Measurements from ENCODE around the gene ZNF362.

Gene ZNF362

DNA sequence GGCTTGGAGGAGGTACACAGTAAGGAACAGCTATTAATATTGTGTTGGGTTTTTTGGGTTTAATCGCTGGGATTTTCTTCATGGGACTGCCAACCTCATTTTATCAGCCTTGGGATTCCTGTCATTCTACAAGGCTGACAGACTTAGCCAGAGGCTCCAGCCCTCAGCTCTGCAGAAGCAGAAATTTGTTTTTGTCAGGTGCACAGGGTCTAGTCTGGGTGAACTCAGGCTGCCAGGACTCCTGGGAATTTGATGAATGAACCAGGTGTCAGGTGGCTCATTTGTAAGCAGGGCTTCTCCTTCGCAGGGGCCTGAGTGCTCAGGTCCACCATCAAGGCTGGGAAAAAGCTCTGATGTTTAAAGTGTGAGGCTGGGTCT is 11.5 kb upstream of the ZNF362 start:
- no peak for DNase-seq (ENCODE audit: low spot score)

DNA sequence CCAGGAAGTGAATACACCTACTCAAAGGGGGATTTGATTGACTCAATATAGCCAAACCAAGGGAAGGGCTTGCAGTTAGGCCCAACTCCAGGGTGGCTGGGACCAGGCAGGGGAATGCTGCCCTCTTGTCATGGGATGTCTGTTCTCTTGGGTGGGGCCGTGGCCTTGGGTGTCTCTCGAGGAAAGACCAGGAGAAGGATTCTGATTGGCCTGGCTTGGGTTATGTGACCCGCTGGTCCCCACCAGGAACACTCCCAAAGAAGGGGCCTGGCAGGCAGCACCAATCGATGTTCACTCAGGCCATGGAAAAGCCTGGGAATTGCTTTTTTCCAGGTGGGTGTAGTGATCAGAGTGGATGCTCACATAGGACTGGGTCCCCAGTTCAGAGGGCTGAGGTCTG is 10.1 kb upstream of the ZNF362 start:
- DNase-seq (ENCODE audit: low spot score) = no peak

DNA sequence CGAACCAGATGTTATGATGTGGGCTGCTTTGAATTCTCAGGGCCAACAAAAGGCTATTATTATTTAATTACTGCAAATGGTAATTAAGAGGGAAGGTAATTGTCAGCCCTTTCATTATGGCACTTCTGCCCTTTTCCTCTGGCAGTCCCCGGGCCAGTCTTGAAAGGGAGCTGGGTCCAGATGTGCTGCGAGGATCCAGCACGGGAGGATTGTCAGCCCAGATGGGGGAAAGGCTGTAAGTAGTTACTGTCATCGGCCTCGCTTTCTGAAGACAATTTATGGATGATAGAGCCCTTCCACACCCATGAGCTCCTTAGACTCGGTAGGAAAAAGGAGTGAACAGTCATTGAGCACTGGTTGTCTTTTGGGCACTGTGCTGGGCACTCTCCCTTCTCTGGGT is 8.7 kb upstream of the ZNF362 start:
- no peak for DNase-seq (ENCODE audit: low spot score)

- no peak for DNase-seq (ENCODE audit: low spot score)
These were observed 8.0 kb upstream of the ZNF362 start for GRCh38 chr1:33248244-33248643.

DNA sequence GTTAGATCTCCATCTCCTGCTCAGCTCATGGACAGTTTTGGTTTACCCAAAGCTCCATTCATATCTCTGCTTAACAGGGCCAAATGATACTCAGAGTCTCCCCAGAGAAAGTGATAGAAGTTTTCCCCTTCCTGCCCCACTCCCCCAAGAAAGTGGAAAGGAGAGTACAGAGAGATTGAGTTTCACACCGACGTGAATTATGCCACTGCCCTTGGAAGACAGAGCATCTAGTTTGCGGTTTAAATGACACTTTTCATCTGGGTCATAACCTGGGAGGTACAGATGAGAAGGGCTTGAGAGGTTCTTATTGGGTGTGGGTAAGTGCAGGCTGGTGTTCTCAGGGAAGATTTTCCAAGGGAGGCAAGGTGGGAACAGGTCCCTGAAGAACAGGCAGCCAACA is 6.9 kb upstream of the ZNF362 start:
- no peak for DNase-seq (ENCODE audit: low spot score)

DNA sequence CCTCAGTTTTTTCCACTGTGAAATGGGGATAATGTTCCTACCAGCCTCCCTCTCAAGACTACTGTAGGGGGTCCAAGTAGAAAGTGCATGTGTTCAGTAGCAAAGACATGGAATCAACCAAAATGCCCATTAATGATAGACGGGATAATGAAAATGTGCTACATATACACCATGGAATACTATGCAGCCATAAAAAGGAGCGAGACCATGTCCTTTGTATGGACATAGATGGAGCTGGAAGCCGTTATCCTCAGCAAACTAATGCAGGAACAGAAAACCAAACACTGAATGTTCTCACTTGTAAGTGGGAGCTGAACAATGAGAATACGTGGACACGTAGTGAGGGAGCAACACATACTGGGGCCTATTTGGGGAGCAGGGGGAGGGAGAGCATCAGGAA is 6.1 kb upstream of the ZNF362 start:
- DNase-seq (ENCODE audit: low spot score) = no peak

DNA sequence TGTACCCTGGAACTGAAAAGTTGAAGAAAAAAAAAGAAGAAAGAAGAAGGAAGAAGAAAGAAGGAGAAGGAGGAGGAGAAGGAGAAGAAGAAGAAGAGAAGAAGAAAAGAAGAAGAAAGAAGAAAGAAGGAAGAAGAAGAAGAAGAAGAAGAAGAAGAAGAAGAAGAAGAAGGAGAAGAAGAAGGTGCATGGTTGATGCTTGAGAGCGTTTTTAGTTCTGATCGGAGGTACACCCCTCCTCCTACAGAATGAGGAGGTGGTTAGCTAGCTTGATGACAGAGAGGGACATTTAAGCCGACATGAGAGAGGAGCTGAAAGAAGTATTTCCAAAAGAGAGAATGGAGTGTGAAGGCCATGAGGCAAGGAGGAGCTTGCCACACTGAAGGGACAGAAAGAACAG is 5.6 kb upstream of the ZNF362 start:
- no peak for DNase-seq (ENCODE audit: low spot score)

- no peak for DNase-seq (ENCODE audit: low spot score)
These were observed 1.8 kb upstream of the ZNF362 start for GRCh38 chr1:33254491-33254890.

GRCh38 chr1:33255347-33256220 is 708 bp upstream of the ZNF362 start:
- DNase-seq (ENCODE audit: low spot score) = peak; percentile 78

DNA sequence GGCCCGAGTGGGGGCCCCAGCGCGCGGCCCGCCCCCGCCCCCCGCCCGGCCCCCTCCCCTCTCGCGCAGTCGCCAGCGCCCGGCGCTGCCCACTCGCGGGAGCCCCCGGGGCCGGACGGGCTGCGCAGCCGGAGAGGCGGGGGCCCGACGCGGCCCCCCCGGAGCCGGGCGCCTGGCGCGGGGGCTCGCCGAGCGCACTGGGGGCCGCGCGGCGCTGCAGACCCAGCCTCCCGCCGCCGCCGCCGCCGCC is 146 bp upstream of the ZNF362 start:
- DNase-seq (ENCODE audit: low spot score) = no peak

- DNase-seq (ENCODE audit: low spot score) = no peak
These were observed 997 bp downstream of the ZNF362 start for GRCh38 chr1:33257207-33257771.

GRCh38 chr1:33257772-33258712 is 1.8 kb downstream of the ZNF362 start:
- DNase-seq (ENCODE audit: low spot score) = no peak

DNA sequence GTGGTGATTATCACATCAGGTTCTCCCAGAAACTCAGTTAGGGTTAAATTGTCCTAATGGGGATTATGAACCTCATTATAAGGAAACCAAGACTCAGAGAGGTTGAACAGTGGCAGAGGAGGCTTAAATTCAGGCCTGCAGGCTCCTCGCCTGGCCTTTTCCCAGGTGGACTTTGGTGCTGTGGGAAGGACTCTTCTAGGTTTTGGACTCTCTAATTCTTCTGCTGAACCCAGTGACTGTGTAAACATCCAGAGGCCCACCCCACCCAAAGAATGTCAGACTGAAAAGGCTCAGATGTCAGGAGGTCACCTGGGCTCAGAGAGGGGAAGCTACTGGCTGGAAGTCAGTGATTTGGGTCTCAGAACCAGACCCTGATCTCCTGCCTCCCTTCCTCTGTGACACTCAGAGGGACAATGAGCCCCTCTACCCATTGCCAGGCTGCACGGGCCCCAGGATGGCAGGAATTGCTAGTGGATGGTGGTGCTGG is 2.5 kb downstream of the ZNF362 start:
- no peak for DNase-seq (ENCODE audit: low spot score)

DNA sequence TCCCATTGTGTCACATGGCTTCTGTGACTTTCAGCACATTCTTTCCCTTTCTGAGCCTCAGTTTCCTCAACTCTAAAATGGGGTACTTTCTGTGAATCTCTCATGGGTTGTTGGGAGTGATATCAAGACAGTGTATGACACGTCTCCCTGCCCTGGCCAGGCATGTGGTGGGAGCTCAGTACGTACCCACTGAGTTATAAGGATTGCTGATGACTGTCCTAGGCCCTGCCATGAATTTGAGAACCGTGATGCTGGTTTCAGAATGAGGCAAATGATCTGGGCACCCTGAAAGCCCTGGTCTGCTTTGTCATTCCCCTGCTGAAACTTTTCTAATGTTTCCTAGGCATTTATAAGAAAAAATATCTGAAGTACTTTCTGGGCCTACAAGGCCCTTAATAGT is 3.6 kb downstream of the ZNF362 start:
- no peak for DNase-seq (ENCODE audit: low spot score)

DNA sequence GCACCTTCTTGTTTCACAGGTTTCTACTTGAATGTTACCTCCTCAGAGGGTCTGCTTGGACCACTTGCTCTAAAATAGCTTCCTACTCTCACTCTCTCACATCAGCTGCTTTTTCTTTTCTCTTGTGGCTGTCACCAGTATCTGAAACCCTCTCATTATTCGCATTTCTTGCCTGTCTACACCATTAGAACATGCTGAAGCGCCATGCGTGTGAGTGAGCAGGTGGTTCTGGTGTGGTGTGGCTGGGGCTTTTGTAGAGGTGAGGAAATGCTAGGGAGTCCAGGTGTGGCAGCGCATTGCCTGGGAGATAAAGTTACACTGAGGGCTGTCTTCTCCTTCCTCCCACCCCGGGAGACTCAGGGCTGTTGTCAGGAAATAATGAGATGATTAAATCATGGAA is 4.1 kb downstream of the ZNF362 start:
- DNase-seq (ENCODE audit: low spot score) = no peak

DNA sequence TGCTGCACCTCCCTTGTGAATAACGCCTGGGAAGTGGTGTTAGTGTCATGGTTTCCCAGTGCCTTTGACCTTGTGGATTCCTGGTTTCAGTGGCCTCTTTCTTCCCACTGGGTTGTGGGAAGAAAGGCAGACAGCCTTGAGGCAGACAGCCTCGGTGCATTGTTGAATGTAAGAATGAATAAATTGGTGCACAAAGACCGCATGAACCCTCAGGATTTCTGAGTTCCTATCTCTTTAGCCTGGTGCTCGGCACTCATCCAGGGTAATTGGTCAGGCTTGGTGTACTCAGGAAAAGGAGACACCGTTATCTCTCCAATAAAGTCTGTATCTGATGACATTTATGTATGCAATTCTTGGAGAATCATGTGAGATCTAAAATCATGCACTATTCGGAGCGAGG is 5.1 kb downstream of the ZNF362 start:
- DNase-seq (ENCODE audit: low spot score) = no peak

DNA sequence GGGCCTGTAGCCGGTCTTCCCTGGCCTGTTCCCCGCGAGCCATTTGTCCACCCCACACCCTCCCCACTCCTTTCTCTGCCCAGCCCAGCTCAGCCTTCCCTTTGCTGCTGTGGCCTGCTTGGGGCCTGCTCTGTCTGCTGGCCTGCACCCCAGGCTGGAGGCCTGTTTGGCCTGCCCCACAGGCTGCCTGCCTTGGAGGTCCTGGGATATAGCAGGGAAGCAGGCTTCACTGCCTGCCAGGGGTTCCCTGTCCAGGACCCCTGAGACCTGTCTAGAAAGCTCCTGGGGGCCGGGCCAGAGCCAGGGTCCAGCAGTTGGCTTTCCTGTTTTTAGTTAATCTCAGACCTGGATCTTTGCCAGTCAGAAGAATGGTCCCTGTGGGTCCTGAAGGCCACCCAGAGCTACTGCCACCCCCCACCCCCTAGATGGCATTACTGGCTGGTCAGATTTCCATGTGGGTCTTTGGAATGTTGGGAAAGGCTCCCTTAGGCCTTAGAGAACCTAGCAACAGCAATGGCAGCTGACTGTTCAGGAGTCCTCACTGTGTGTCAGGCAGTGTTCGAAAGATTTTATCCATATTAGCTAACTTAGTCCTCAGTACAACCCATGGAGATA is 7.7 kb downstream of the ZNF362 start:
- no peak for DNase-seq (ENCODE audit: low spot score)

DNA sequence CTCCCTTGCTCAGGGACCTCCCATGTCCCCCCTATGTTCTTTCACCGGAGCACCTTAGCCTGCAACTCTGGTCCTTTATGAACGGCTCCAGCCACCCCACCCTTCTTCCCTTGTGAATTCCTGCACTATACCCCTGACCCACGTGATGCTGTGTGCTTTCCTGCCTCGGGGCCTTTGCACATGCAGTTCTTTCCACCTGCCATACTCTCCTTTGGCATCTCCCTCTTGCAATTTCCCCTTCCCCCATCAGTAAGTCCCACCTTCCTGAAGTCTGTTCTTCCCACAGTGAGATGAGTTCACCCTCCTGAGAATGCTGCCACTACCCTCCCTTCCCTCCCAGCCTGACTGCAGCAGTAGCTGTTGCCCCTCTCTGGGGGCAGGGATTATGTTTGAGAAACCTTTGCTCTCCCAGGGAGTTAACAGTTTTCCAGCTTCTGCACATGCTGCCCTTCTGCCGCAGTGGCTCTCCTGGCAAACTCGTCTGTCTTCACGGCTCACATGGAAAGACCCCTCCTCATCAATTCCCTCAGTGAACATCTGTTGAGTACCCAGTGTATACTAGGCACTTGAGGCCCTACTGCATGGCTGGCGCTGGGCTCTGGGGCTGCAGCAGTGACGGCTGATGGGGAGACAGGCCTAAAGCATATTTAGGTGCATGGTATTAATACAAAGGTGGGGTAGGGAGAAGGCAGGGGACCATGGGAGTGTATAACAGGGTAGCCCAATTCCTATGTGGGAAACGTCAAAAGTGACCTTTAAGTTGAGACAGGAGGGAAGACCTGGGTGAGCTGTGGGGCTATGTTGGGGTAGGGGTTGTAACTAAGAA is 9.7 kb downstream of the ZNF362 start:
- DNase-seq (ENCODE audit: low spot score) = no peak

DNA sequence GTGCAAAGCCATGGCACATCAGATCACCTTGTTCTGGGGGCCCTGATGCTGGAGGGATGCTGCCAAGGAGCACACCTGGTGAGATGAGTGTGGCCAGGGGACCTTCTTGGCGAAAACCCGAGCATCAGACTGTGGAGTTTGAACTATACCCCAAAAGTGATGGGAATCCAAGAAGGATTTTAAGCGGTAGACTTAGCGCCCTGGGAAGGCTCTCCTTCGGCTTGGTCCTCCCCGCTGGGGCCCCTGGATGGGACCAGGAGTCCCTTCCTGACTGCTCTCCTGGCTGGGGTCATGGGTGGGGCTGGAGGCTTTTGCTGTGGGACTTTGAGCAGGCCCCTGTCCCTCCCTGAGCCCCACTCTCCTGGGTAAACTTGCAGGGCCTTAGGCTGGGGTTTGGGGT is 10.5 kb downstream of the ZNF362 start:
- no peak for DNase-seq (ENCODE audit: low spot score)

- DNase-seq (ENCODE audit: low spot score) = no peak
These were observed 11.3 kb downstream of the ZNF362 start for GRCh38 chr1:33267468-33268205.

DNA sequence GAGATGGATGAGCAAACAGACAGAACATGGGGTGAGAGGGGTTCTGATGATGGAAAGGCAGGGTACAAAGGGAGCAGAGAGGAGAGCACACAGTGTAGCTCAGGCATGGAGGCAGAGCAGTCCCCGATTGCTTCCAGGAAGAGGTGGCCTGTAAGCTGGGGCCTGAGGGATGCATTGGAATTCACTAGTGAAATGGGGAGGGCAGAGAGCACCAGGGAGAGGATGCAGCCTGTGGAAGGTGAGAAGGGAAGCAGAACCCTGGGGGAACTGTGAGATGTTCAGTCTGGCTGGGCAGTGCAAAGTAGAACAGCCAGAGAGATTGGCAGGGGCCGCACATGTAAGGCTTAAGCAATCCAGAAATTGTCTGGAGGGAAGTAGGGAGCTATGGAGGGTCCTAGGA is 12.2 kb downstream of the ZNF362 start:
- DNase-seq (ENCODE audit: low spot score) = no peak
